C4-2B (cell line): ENCODE results near the gene WEE1.
"Not testable (repeated sequence)": the region's sequence is repeated elsewhere in the genome, so short reads cannot be mapped to it uniquely, and the experiment has no call there.

Experiments used
- H3K27ac ChIP-seq: fragments of 450-650 bp; 2 replicates; pipeline ENCODE4 v1.5.1; 2017
- CTCF ChIP-seq: fragments of 450-650 bp; conservative IDR thresholded peaks from 2 replicates; pipeline ENCODE4 v1.5.1; 2017; ENCODE audit warnings: mild to moderate bottlenecking
- ZFX ChIP-seq: fragments of 450-650 bp; IDR thresholded peaks from 2 replicates; pipeline ENCODE4 v1.6.1; 2017

WEE1 gene

GRCh38 chr11:9530020-9530621 is 43.3 kb upstream of the WEE1 start:
- no peak overlapping the region for H3K27ac ChIP-seq
- TF ChIP-seq CTCF (no peak), ZFX (no peak)

- no peak for TF ChIP-seq ZFX
Observed at GRCh38 chr11:9530901-9531625, 42.4 kb upstream of the WEE1 start.

GRCh38 chr11:9533058-9533457 is 40.4 kb upstream of the WEE1 start:
- TF ChIP-seq ZFX (no peak), CTCF (no peak)
- H3K27ac ChIP-seq: peak overlapping the region; percentile 18; the same call in 1 of the 2 replicates

More at GRCh38 chr11:9530901-9531625, 42.4 kb upstream of the WEE1 start:
- no peak overlapping the region for H3K27ac ChIP-seq

- TF ChIP-seq CTCF (no peak), ZFX (no peak)
- H3K27ac ChIP-seq: no peak overlapping the region
Observed at GRCh38 chr11:9533736-9534473, 39.6 kb upstream of the WEE1 start.

- TF ChIP-seq CTCF (peak; percentile 95), ZFX (no peak)
- H3K27ac ChIP-seq: peak overlapping the region; percentile 0; the same call in 1 of the 2 replicates
Observed at GRCh38 chr11:9535189-9535781, 38.2 kb upstream of the WEE1 start.

- TF ChIP-seq ZFX: no peak
- TF ChIP-seq CTCF: no peak
- H3K27ac ChIP-seq: no peak overlapping the region
Observed at GRCh38 chr11:9538548-9538947, 34.9 kb upstream of the WEE1 start.

- not testable (repeated sequence) for H3K27ac ChIP-seq
Observed at GRCh38 chr11:9549216-9549615, 24.3 kb upstream of the WEE1 start.

- H3K27ac ChIP-seq: no peak overlapping the region
- TF ChIP-seq ZFX (no peak), CTCF (no peak)
Observed at GRCh38 chr11:9550191-9550628, 23.3 kb upstream of the WEE1 start.
